GM12872 (cell line): Measurements from ENCODE around the gene SBDS.

Experiments used
- CTCF ChIP-seq: IDR thresholded peaks from 3 replicates; pipeline ENCODE4 v1.5.1; 2011; ENCODE audit warnings: low read depth, mild to moderate bottlenecking, low read length, moderate library complexity; ENCODE audit not compliant: insufficient read depth

The SBDS gene

GRCh38 chr7:66967029-66967428 lies 28.4 kb downstream of the SBDS start:
- no peak for TF ChIP-seq CTCF

- no peak for TF ChIP-seq CTCF
Measured at GRCh38 chr7:66964411-66964810, 31.0 kb downstream of the SBDS start.

- no peak for TF ChIP-seq CTCF
Measured at GRCh38 chr7:66961096-66961495, 34.3 kb downstream of the SBDS start.

- no peak for TF ChIP-seq CTCF
Measured at GRCh38 chr7:66960192-66960591, 35.2 kb downstream of the SBDS start.

GRCh38 chr7:66958538-66959350 lies 36.6 kb downstream of the SBDS start:
- TF ChIP-seq CTCF, result no peak

GRCh38 chr7:66957595-66958290 lies 37.6 kb downstream of the SBDS start:
- TF ChIP-seq CTCF, result no peak

GRCh38 chr7:66953044-66953427 lies 42.4 kb downstream of the SBDS start:
- TF ChIP-seq CTCF, result no peak
